Measurements from ENCODE around the gene DNAJC16. TPM values are rescaled to one million over a fixed set of nuclear protein-coding genes. Genes with fewer than 3 reads are reported as not detected.
"Not testable (repeated sequence)": the region's sequence is repeated elsewhere in the genome, so short reads cannot be mapped to it uniquely, and the experiment has no call there.

Gene DNAJC16
- total RNA-seq, 4 donors from 2014 or later, result 20.8 to 64.4 (median 31.8) TPM

- Histone ChIP-seq H3K4me1 (no peaks in the 10 kb centered on the region), H3K4me3 (no peak overlapping the region), H3K36me3 (no peaks in the 10 kb centered on the region), H3K27me3 (no peaks in the 10 kb centered on the region), H3K9me3 (no peaks in the 10 kb centered on the region), H3K27ac (no peak overlapping the region)
- DNase-seq, result no peak
- no peak for TF ChIP-seq POLR2A (IDR thresholded peaks at IDR 0.05)
- no peak for TF ChIP-seq CTCF (IDR thresholded peaks at IDR 0.05)
These were observed 42.7 kb upstream of the DNAJC16 start for GRCh38 chr1:15483971-15484370.

GRCh38 chr1:15484443-15484842, 42.2 kb upstream of the DNAJC16 start:
- not testable (repeated sequence) for H3K27ac ChIP-seq, H3K4me3 ChIP-seq, H3K9me3 ChIP-seq, H3K36me3 ChIP-seq, H3K27me3 ChIP-seq, DNase-seq, H3K4me1 ChIP-seq

DNA sequence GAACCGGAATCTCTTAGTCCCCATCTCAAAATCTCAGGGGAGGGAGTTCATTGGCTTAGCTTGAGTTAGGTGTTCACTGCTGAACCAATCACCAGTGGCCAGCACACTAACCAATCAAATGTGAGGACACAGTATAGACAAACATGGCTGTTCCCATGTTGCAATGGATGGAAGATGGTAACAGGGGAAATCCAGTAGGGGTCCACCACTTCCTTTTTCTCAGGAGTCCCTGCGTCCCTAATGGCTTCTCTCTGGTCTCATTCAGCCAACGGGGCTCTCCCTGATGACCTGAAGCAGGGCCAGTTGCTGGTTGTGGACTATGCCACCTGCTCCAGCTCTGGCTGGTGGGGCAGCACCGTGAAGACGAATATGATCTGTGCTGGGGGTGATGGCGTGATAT, 41.0 kb upstream of the DNAJC16 start:
- no peak for TF ChIP-seq POLR2A (IDR thresholded peaks at IDR 0.05)
- TF ChIP-seq CTCF (IDR thresholded peaks at IDR 0.05), result no peak
- no peaks in the 10 kb centered on the region for H3K27me3 ChIP-seq
- H3K36me3 ChIP-seq, result no peaks in the 10 kb centered on the region
- no peaks in the 10 kb centered on the region for H3K4me1 ChIP-seq
- DNase-seq, result no peak
- no peak overlapping the region for H3K27ac ChIP-seq
- no peaks in the 10 kb centered on the region for H3K9me3 ChIP-seq
- no peak overlapping the region for H3K4me3 ChIP-seq

- DNase-seq, H3K4me3 ChIP-seq, H3K9me3 ChIP-seq, H3K27ac ChIP-seq, H3K4me1 ChIP-seq, H3K36me3 ChIP-seq, H3K27me3 ChIP-seq: not testable (repeated sequence)
These were observed 39.6 kb upstream of the DNAJC16 start for GRCh38 chr1:15486844-15487610.

DNA sequence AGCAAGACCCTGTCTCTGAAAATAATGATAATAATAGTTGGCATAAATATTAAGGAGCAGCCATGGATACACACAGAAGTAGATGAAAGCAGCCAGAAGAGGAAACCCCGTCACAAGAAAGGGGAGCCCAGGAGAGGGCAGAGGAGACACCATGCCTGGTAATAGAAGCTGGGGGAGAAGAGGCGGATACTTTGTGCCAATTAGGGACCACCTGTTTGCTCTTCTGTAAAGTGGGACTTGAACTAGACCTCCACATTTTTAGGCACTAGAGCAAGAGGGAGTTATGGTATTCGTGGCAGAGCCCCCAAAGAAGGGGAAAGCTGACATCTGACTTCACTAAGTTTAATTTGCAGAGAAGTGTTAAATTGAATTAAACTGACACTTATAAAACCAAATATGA, 38.3 kb upstream of the DNAJC16 start:
- Histone ChIP-seq H3K36me3 (peaks cover 0 to 20% (median 0%) of the 10 kb centered on the region in 3 donors), H3K4me1 (no peaks in the 10 kb centered on the region), H3K4me3 (no peak overlapping the region), H3K27ac (no peak overlapping the region), H3K9me3 (no peaks in the 10 kb centered on the region), H3K27me3 (no peaks in the 10 kb centered on the region)
- no peak for TF ChIP-seq POLR2A (IDR thresholded peaks at IDR 0.05)
- TF ChIP-seq CTCF (IDR thresholded peaks at IDR 0.05), result no peak
- DNase-seq, result no peak

GRCh38 chr1:15489052-15489736, 37.5 kb upstream of the DNAJC16 start:
- TF ChIP-seq CTCF (IDR thresholded peaks at IDR 0.05) (no peak), POLR2A (IDR thresholded peaks at IDR 0.05) (no peak)
- no peaks in the 10 kb centered on the region for H3K27me3 ChIP-seq
- no peak for DNase-seq
- H3K9me3 ChIP-seq, result no peaks in the 10 kb centered on the region
- no peaks in the 10 kb centered on the region for H3K4me1 ChIP-seq
- no peak overlapping the region for H3K4me3 ChIP-seq
- no peak overlapping the region for H3K27ac ChIP-seq
- H3K36me3 ChIP-seq, result peaks cover 0 to 28% (median 0%) of the 10 kb centered on the region in 3 donors

GRCh38 chr1:15491010-15491409, 35.6 kb upstream of the DNAJC16 start:
- peaks cover 0 to 43% (median 0%) of the 10 kb centered on the region in 3 donors for H3K36me3 ChIP-seq
- H3K9me3 ChIP-seq, H3K27me3 ChIP-seq, H3K27ac ChIP-seq, H3K4me1 ChIP-seq, H3K4me3 ChIP-seq, DNase-seq: not testable (repeated sequence)

Measured in Peyer's patch (tissue), 4 donors.